GM12892 (cell line): ENCODE data around the gene CELF1.
"Not testable (repeated sequence)": the region's sequence is repeated elsewhere in the genome, so short reads cannot be mapped to it uniquely, and the experiment has no call there.

Experiments
- DNase-seq: peaks from one replicate; pipeline ENCODE4 v3.0.0; 2011; ENCODE audit not compliant: insufficient read length
- FAIRE-seq: peaks from 2 replicates; lab custom pipeline; 2011; peaks lifted over from hg19 to GRCh38; lab: Jason Lieb, UNC
- POLR2A ChIP-seq: IDR thresholded peaks from 2 replicates; pipeline ENCODE4 v1.6.1; 2011; ENCODE audit warnings: low read depth, low read length, control low read depth
- POLR2AphosphoS5 ChIP-seq: IDR thresholded peaks from 2 replicates; pipeline ENCODE4 v1.6.1; 2011; ENCODE audit warnings: low read depth, low read length, control low read depth
- TAF1 ChIP-seq: IDR thresholded peaks from 2 replicates; pipeline ENCODE4 v1.6.1; 2011; ENCODE audit warnings: low read depth, mild to moderate bottlenecking, control low read depth, low read length, borderline replicate concordance

Gene CELF1

DNA sequence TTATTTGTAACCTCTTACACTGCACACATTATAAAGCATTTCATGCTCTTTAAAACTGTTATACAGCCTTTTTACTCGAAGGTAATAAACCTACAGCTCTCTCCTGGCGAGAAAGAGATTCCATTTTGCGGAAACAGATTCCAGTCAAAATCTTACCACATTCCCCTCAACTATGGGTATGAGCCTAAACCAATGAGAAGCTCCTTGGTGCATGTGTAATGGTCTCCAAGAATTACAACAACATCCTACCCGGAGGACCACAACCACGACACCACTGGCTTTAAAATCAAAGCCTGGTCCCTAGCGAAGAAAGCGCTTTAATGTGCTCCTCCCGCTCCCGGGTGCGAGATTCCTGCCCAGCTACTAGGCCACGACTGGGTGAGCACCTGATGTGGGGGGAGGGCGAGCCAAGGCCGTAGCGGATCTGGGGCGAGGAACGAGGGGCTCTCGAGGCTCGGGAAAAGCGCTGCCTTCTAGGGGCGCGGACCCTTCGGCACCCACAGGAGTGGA is 821 bp downstream of the CELF1 start:
- no peak for TF ChIP-seq TAF1
- TF ChIP-seq POLR2AphosphoS5, result no peak
- TF ChIP-seq POLR2A, result no peak
- no peak for DNase-seq
- FAIRE-seq, result no peak

DNA sequence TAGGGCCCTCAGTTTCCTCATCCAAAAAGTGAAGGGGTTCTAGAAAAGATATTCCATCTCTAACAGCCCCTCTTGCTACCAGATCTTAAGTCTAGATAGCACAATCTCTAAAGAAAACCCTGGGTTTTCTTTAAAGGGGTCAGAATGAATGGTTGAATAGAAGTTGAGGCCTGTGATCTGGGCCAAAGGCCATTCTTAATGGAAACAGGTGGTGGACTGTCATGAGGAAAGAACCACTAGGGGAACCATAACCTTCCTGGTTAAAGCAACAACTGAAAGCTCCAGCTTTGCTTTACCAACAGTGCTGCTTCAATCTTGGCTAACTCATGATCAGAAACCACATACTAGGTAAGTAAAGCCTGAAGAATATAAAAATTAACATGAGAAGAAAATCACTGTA is 1.8 kb downstream of the CELF1 start:
- FAIRE-seq, result peak; percentile 84
- peak; percentile 31 for DNase-seq
- no peak for TF ChIP-seq TAF1
- TF ChIP-seq POLR2AphosphoS5, result no peak
- no peak for TF ChIP-seq POLR2A

DNA sequence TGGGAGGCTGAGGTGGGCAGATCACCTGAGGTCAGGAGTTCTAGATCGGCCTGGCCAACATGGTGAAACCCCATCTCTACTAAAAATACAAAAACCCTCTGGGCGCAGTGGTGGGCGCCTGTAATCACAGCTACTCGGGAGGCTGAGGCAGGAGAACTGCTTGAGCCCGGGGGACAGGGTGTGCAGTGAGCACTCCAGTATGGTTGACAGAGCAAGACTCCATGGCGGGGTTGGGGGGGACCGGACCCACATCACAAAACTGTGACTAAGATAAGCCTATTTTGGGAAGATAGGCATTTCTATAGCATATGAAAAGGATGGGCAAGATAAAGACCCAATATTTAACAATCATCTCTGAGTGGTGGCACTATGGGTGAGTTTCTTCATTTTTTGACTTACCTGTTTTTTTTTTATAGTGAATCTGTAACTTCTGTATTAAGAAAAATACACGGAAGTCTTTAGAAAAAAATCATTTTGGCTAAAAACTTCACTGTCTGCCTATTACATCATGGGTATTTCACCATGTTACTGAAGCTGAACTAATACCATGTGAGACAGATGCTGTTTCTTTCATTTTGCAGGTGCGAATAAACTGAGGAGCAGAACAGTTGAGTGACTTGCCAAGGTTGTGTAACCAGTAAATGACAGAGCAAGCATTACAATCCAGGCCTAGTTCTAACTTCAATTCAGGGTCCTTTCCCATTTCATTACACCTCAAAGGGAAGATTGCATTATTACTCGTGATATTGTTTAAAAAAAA is 2.5 kb downstream of the CELF1 start:
- peak; percentile 53 for FAIRE-seq
- DNase-seq, result no peak
- TF ChIP-seq POLR2AphosphoS5, result no peak
- no peak for TF ChIP-seq POLR2A
- TF ChIP-seq TAF1, result no peak

DNA sequence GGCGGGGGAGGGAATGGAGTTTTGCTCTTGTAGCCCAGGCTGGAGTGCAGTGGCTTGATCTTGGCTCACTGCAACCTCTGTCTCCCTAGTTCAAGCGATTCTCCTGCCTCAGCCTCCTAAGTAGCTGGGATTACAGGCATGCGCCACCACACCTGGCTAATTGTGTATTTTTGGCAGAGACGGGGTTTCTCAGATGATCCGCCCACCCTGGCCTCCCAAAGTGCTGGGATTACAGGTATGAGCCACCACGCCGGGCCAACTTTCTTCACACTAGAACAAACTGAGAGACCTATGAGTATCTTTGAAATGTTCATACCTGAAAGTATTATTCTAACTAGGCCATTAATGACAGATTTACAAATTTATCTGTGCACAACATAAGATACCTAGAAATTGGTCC is 6.7 kb downstream of the CELF1 start:
- FAIRE-seq, result not testable (repeated sequence)

DNA sequence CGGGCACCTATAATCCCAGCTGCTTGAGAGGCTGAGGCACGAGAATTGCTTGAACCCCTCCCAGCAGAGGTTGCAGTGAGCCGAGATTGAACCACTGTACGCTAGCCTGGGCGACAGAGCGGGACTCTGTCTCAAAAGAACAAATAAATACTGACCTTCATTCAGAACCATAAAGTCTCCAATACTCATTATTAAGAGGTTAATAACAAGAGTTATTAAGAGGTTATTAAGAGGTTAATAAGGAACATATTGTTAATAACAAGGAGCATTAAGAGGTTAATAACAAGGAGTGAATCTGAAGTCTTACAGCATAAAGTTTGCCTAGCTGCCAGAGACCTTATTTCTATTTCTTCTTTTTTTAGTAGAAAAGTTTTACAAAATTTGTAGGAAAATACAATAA is 7.6 kb downstream of the CELF1 start:
- TF ChIP-seq TAF1, result no peak
- TF ChIP-seq POLR2A, result no peak
- TF ChIP-seq POLR2AphosphoS5, result no peak
- FAIRE-seq, result no peak
- no peak for DNase-seq

More for the DNA sequence above, 6.7 kb downstream of the CELF1 start:
- DNase-seq, result not testable (repeated sequence)

DNA sequence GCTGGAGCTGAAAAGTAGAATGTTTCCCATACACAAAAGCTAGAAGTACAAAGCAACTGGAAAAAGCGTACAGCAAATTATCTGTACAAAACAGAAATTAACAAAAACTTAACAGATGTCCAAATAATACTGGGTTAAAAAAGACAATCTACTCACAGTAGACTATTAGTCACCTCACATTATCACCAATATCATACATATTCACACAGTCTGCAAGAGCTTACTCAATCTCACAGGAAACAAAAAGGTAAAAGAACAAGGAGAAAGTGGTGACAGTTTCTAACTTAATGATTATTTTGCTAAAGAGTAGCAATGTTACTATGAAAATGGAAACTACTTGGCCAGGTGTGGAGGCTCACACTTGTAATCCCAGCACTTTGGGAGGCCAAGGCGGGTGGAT is 11.9 kb downstream of the CELF1 start:
- FAIRE-seq, result no peak
- DNase-seq, result no peak
- TF ChIP-seq TAF1 (no peak), POLR2A (no peak), POLR2AphosphoS5 (no peak)

DNA sequence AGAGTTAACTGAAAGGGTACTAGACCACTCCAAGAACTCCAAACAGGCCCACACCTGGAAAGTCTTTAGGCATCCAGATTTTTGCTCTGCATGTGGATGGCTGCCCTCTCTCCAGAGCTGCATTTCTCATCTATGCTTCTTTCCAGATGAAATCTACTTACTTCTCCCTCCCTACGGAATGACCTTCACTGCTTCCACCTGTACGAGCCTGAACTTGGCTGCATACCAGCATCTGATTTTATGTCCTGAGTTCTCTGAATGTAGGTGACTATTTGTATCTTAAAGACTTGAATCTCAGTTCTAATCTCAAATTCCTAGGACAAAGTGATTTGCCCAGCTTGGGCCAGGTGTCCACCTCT is 13.3 kb downstream of the CELF1 start:
- DNase-seq (no peak), FAIRE-seq (no peak)
- TF ChIP-seq TAF1, result no peak
- TF ChIP-seq POLR2AphosphoS5, result no peak
- no peak for TF ChIP-seq POLR2A

DNA sequence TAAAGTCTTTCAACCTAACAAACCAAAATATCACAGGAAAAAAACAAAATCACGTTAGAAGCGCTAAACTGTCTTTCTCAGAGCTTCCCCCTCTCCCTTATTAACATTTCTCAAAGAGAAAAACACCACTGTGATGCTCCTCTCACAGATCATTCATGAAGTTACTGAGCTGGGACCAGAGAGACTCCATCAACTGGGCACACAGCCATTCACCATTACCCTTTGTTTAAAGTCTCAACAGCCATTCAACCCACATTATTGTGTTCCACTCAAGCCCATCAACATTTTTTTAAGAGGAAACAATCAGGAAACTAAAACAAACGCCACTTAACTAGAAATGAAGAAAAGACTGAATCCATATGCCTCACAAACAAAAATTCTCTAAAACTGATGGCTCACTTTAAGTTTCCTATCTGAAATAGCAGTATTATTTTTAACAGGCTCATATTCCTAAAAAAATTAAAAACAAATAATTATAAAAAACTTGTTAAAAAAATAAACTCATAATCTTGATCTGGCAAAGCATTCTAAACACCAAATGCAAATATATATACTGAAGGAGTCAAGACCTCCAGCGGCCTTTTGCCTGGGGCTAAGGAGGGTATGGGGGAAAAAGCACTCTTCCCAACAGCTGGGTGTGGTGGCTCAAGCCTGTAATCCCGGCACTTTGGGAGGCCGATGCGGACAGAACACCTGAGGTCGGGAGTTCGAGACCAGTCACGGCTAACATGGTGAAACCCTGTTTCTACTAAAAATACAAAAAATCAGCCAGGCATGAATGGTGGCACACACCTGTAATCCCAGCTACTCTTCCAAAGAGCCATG is 14.0 kb downstream of the CELF1 start:
- no peak for TF ChIP-seq TAF1
- no peak for TF ChIP-seq POLR2A
- TF ChIP-seq POLR2AphosphoS5, result no peak
- no peak for FAIRE-seq
- DNase-seq, result no peak

DNA sequence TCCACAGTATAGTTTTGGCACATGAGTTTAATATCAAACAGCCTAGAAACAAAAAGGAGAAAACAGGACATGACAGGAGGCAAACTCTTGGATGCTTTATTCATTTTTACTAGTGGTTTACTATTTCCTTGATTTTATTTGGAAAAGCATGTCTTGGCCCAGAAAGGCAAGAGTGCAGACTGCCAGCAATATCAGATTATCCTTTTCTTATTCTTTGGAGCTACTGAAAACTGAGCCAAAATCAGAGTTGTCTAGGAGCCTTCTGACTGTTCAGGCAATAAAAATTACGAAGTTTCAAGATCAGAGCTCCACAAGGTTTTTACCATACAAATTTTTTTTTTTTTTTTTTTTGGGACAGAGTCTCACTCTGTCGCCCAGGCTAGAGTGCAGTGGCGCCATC is 16.0 kb downstream of the CELF1 start:
- TF ChIP-seq POLR2AphosphoS5, result no peak
- TF ChIP-seq POLR2A, result no peak
- TF ChIP-seq TAF1, result no peak
- DNase-seq, result no peak
- FAIRE-seq, result no peak

DNA sequence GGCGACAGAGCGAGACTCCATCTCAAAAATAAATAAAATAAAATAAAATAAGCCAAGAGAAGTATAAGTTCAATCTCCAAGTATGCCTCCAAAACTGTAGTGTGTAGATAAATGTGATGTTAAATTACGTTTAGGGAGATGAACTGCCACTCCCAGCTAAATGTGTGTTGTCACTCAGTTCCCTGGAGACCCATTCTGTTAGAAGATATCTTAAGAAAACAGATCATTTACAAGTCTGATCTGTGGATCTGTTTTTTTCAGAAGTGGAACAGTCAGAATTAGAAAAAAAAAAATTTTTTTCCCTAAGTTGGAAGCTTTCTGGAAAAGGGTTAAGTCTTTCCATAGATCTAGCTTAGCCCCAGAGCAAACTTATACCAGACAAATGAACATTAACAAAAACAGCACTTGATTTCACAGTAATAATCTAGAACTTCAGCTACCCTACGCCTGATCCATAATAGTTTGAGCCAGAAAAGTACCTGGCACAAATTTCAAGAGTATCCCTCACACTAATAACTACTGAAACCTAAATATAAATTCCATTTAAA is 18.2 kb downstream of the CELF1 start:
- DNase-seq (no peak), FAIRE-seq (peak; percentile 54)
- TF ChIP-seq POLR2A (no peak), TAF1 (no peak), POLR2AphosphoS5 (no peak)

DNA sequence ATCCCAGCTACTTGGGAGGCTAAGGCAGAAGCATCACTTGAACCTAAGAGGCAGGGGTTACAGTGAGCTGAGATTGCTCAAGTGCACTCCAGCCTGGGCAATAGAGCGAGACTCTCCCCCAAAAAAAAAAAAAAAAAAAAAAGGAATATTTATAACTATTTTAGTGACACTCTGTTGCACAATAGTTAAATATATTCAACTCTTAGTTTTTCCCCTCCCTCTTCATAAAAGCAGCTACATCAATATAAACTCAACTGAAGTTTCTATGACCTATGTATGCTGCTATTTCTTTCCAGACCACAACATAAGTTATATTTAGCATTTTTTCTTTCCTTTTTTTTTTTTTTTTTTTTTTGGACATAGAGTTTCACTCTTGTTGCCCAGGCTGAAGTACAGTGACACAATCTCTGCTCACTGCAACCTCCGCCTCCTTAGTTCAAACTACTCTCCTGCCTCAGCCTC is 19.2 kb downstream of the CELF1 start:
- TF ChIP-seq POLR2AphosphoS5, result no peak
- TF ChIP-seq TAF1, result no peak
- no peak for TF ChIP-seq POLR2A
- FAIRE-seq (no peak), DNase-seq (no peak)
